ENCODE data around the gene OR2A14. TPM values are rescaled to one million over a fixed set of nuclear protein-coding genes. Genes with fewer than 3 reads are reported as not detected.

The OR2A14 gene, protein sequence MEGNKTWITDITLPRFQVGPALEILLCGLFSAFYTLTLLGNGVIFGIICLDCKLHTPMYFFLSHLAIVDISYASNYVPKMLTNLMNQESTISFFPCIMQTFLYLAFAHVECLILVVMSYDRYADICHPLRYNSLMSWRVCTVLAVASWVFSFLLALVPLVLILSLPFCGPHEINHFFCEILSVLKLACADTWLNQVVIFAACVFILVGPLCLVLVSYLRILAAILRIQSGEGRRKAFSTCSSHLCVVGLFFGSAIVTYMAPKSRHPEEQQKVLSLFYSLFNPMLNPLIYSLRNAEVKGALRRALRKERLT
- not detected for total RNA-seq

DNA sequence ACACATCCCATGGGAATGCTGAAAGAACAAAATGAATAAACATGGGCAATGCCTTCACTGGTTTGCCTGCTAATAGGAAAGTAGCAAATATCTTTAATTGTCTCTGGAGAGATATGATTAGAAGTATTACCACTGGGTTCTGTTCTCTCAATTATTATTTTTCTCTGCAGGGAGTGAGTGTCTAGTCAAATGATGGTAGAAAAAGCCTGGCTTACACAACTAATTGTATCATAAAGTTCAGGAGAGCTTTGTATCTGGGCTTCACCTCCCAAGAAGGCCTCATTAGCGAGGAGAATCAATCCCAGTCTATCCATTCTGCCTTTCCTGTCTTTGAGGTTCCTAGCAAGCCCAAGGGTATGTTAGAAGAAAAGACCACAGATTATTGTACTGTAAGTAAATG is at the start of gene OR2A14:
TSS of gene OR2A14 (plus strand) at position 301 of the 400 bp plus-strand sequence. CDS start 5,937 bp downstream, outside the sequence.
- no peak for ATAC-seq
- Mint-ChIP-seq H3K36me3 (no peaks in the 10 kb centered on the region), H3K4me1 (peaks cover 1% of the 10 kb centered on the region), H3K27ac (no peak within 1 kb of the TSS), H3K4me3 (no peak within 1 kb of the TSS), H3K27me3 (peaks cover 4% of the 10 kb centered on the region), H3K9me3 (ENCODE audit: low read depth) (no peaks in the 10 kb centered on the region)
- CTCF ChIA-PET, result no interaction called here
- no peak for DNase-seq

DNA sequence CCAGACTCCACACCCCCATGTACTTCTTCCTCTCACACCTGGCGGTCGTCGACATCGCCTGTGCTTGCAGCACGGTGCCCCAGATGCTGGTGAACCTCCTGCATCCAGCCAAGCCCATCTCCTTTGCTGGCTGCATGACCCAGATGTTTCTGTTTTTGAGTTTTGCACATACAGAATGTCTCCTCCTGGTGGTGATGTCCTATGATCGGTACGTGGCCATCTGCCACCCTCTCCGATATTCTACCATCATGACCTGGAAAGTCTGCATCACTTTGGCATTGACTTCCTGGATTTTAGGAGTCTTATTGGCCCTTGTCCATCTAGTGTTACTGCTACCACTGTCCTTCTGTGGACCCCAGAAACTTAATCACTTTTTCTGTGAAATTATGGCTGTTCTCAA is 48.6 kb upstream of the OR2A14 start:
- Mint-ChIP-seq H3K27ac (no peak overlapping the region), H3K36me3 (no peaks in the 10 kb centered on the region), H3K4me3 (no peak overlapping the region), H3K4me1 (no peaks in the 10 kb centered on the region), H3K9me3 (ENCODE audit: low read depth) (no peaks in the 10 kb centered on the region), H3K27me3 (no peaks in the 10 kb centered on the region)
- CTCF ChIA-PET, result no interaction called here
- no peak for ATAC-seq
- DNase-seq, result no peak

DNA sequence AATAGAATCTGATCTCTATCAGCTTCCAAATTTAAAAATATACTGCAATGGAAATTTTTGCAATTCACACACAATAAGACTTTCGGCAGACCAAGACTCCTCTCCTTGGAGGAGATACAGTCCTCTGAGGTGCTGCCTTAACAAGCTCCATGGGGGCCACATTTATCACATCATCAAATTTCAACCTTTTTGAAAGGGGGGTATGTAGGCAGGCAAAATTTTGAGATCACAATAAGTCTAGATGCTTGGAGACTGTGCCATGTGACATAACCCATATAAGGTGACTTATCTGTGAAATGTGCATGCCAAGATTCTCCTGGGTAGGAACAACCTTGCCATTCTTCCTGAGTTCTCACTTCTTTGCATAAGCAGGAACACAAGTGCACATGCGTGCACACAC is 37.0 kb upstream of the OR2A14 start, which contains the start of gene OR2A12:
TSS of gene OR2A12 (plus strand) at position 301 of the 400 bp plus-strand sequence. CDS start 8,830 bp downstream, outside the sequence.
- no peak for DNase-seq
- H3K36me3 Mint-ChIP-seq, result no peaks in the 10 kb centered on the region
- no peaks in the 10 kb centered on the region for H3K4me1 Mint-ChIP-seq
- ATAC-seq, result no peak
- CTCF ChIA-PET, result no interaction called here
- no peak within 1 kb of the TSS for H3K27ac Mint-ChIP-seq
- no peaks in the 10 kb centered on the region for H3K9me3 Mint-ChIP-seq (ENCODE audit: low read depth)
- no peak within 1 kb of the TSS for H3K4me3 Mint-ChIP-seq
- peaks cover 2% of the 10 kb centered on the region for H3K27me3 Mint-ChIP-seq

DNA sequence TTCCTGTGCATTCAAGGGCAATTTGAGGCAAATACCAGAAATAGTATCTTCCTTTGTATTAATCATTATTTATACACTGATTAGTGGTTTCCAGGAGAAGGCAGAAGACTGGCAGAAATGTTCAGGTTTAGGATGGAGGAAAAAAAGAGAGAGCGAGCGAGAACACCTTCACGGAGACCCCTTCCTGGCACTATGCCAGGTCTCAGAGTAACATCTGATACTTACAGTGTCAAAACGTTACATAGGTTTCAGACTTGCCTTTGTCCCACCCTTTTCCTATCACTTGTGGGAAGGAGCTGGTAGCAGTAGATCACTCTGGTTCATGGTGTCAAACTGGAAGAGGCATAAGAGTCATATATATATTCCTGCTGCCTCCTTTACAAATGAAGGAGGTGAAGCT is 36.2 kb upstream of the OR2A14 start:
- CTCF ChIA-PET, result no interaction called here
- no peaks in the 10 kb centered on the region for H3K4me1 Mint-ChIP-seq
- H3K36me3 Mint-ChIP-seq, result no peaks in the 10 kb centered on the region
- H3K27ac Mint-ChIP-seq, result no peak overlapping the region
- DNase-seq, result no peak
- H3K4me3 Mint-ChIP-seq, result no peak overlapping the region
- no peak for ATAC-seq
- peaks cover 2% of the 10 kb centered on the region for H3K27me3 Mint-ChIP-seq
- H3K9me3 Mint-ChIP-seq (ENCODE audit: low read depth), result no peaks in the 10 kb centered on the region

DNA sequence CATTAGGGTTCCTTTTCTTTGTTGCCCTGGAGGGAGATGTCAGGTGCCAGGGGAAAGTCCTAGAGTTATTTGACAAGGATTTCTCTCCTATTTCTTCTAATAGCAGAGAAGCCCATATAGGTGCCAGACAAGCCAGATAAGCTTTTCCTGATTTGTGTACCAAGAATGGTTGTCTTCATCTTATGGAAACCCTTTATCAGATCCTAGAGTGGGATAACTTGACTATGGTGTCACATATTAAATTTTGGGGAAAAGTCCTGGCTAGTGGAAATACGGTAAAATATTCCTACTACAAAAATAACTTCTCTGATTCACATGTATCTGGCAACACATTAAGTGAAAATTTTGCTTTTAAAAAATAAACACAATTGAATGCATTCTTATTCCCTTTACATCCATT is 35.7 kb upstream of the OR2A14 start:
- H3K27ac Mint-ChIP-seq, result no peak overlapping the region
- ATAC-seq, result no peak

DNA sequence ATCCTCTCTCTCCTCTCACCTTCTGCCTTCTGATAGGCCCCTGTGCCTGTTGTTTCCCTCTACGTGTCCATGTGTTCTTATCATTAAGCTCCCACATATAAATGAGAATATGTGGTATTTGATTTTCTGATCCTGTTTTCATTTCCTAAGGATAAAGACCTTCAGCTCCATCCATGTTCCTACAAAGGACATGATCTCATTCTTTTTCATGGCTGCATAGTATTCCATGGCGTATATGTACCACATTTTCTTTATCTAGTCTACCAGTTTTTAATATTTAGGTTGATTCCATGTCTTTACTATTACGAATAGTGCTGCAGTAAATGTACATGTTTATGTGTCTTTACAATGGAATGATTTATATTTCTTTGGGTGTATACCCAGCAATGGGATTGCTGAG is 32.3 kb upstream of the OR2A14 start:
- CTCF ChIA-PET, result no interaction called here
- H3K27ac Mint-ChIP-seq, result no peak overlapping the region
- H3K4me3 Mint-ChIP-seq, result no peak overlapping the region

More for the DNA sequence above, 35.7 kb upstream of the OR2A14 start:
- no peaks in the 10 kb centered on the region for H3K4me1 Mint-ChIP-seq
- no peak overlapping the region for H3K4me3 Mint-ChIP-seq
- no peak for DNase-seq
- peaks cover 2% of the 10 kb centered on the region for H3K27me3 Mint-ChIP-seq
- CTCF ChIA-PET, result no interaction called here
- H3K9me3 Mint-ChIP-seq (ENCODE audit: low read depth), result no peaks in the 10 kb centered on the region
- H3K36me3 Mint-ChIP-seq, result no peaks in the 10 kb centered on the region

DNA sequence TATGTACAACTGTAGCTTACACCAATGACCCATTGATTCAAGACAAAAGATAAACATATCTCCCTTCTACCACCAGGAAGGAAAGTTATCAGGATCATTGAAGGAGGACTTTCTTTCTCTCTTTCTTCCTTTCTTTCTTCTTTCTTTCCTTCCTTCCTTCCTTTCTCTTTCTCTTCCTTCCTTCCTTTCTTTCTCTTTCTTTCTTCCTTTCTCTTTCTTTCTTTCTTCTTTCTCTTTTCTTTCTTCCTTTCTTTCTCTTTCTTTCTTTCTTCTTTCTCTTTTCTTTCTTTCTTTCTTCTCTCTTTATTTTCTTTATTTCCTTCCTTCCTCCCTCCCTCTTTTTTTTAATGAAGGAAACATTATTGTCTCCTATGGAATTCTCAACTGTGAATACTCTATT is 24.2 kb upstream of the OR2A14 start:
- DNase-seq, result no peak
- no peak for ATAC-seq
- H3K9me3 Mint-ChIP-seq (ENCODE audit: low read depth), result no peaks in the 10 kb centered on the region
- peaks cover 14% of the 10 kb centered on the region for H3K27me3 Mint-ChIP-seq
- H3K36me3 Mint-ChIP-seq, result no peaks in the 10 kb centered on the region
- H3K4me1 Mint-ChIP-seq, result no peaks in the 10 kb centered on the region
- no peak overlapping the region for H3K4me3 Mint-ChIP-seq
- CTCF ChIA-PET, result no interaction called here
- no peak overlapping the region for H3K27ac Mint-ChIP-seq

More for the DNA sequence above, 32.3 kb upstream of the OR2A14 start:
- ATAC-seq (no peak), DNase-seq (no peak)
- Mint-ChIP-seq H3K4me1 (no peaks in the 10 kb centered on the region), H3K36me3 (no peaks in the 10 kb centered on the region), H3K27me3 (peaks cover 2% of the 10 kb centered on the region), H3K9me3 (ENCODE audit: low read depth) (peaks cover 2% of the 10 kb centered on the region)

DNA sequence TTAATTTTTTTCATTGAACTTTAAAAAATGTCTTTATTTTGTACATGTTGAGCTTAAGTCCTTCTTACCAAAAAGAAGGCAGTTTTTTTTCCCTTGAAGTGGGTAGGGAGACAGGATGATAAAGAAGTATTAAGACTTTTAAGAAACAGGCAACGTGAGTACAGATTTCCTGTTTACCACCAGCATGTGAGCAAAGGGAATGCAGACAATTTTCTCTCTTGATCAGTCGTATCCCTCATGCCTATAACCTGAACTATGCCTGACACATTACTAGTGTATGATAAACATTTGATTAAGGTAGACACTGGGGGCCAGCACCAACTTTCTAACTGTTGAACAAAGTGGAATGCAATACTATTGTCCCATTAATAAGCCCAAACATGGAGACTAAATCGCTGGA is 22.4 kb upstream of the OR2A14 start:
- no peak overlapping the region for H3K4me3 Mint-ChIP-seq
- H3K4me1 Mint-ChIP-seq, result no peaks in the 10 kb centered on the region
- no peak for DNase-seq
- no peaks in the 10 kb centered on the region for H3K36me3 Mint-ChIP-seq
- no peak for ATAC-seq
- no peak overlapping the region for H3K27ac Mint-ChIP-seq
- H3K9me3 Mint-ChIP-seq (ENCODE audit: low read depth), result no peaks in the 10 kb centered on the region
- CTCF ChIA-PET, result no interaction called here
- peaks cover 18% of the 10 kb centered on the region for H3K27me3 Mint-ChIP-seq

DNA sequence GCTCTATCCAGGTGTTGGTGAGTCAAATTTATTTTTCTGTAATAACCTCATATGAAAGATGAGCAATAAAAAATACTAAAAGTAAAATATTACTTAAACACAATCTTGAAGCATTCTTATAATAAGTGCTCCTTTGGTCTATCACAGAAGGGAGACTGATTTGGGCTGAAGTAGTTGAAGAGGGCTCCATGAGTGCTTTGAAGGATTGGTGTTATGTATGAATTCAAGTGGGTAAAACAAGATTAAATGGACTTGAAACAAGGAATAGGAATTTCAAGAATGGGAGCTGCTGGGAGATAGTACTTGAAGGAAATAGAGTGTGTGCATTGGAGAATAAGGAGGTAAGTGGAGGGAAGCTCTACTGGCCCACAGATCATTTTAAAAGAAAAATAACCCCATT is 20.9 kb upstream of the OR2A14 start:
- no peak overlapping the region for H3K27ac Mint-ChIP-seq

DNA sequence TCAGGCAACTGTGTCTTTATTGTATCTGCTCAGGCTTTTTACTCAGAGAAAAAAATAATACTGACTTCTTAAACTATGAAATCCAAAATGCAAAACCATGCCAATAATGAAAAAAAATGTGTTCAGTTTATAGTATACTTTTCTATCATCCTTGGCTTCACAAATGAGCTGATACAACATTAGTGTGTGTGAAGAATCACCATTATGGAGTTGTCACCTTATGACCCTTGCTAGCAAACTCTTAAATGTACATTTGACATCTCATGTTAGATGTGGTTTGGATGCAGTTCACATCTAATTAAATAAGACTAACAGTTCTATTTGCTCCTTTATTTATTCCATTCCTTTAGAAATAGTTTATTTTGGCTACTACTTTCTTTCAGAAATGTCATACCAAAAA is 17.8 kb upstream of the OR2A14 start:
- CTCF ChIA-PET, result no interaction called here
- no peak for ATAC-seq
- H3K4me1 Mint-ChIP-seq, result no peaks in the 10 kb centered on the region
- no peaks in the 10 kb centered on the region for H3K36me3 Mint-ChIP-seq
- H3K27ac Mint-ChIP-seq, result no peak overlapping the region
- no peaks in the 10 kb centered on the region for H3K9me3 Mint-ChIP-seq (ENCODE audit: low read depth)
- no peak for DNase-seq
- H3K4me3 Mint-ChIP-seq, result no peak overlapping the region
- H3K27me3 Mint-ChIP-seq, result peaks cover 21% of the 10 kb centered on the region

More for the DNA sequence above, 20.9 kb upstream of the OR2A14 start:
- Mint-ChIP-seq H3K4me3 (no peak overlapping the region), H3K36me3 (no peaks in the 10 kb centered on the region), H3K4me1 (no peaks in the 10 kb centered on the region), H3K9me3 (ENCODE audit: low read depth) (no peaks in the 10 kb centered on the region), H3K27me3 (peaks cover 22% of the 10 kb centered on the region)
- ATAC-seq (no peak), DNase-seq (no peak)
- CTCF ChIA-PET, result no interaction called here

DNA sequence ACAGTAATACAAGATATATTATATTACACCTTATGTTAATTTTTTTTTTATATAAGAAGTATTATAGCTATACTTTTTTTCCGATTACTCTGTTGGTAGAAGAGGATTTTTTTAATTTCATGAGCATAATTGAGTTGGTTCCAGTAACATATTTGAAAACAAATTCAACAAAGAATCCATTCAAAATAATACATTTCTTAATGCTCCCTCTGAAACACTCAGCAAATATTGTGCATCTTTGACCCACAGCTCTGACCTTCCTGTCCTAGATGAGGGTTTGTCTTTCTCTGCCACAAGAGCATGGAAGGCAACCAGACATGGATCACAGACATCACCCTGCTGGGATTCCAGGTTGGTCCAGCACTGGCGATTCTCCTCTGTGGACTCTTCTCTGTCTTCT is 13.7 kb upstream of the OR2A14 start, which contains the start of gene OR2A2:
TSS of gene OR2A2 (plus strand) at position 301 of the 400 bp plus-strand sequence. CDS start at position 301, 0 bp downstream.
- H3K36me3 Mint-ChIP-seq, result no peaks in the 10 kb centered on the region
- H3K9me3 Mint-ChIP-seq (ENCODE audit: low read depth), result no peaks in the 10 kb centered on the region
- no peak for DNase-seq
- no peaks in the 10 kb centered on the region for H3K4me1 Mint-ChIP-seq
- no peak within 1 kb of the TSS for H3K27ac Mint-ChIP-seq
- H3K4me3 Mint-ChIP-seq, result no peak within 1 kb of the TSS
- CTCF ChIA-PET, result no interaction called here
- H3K27me3 Mint-ChIP-seq, result peaks cover 19% of the 10 kb centered on the region
- ATAC-seq, result no peak

DNA sequence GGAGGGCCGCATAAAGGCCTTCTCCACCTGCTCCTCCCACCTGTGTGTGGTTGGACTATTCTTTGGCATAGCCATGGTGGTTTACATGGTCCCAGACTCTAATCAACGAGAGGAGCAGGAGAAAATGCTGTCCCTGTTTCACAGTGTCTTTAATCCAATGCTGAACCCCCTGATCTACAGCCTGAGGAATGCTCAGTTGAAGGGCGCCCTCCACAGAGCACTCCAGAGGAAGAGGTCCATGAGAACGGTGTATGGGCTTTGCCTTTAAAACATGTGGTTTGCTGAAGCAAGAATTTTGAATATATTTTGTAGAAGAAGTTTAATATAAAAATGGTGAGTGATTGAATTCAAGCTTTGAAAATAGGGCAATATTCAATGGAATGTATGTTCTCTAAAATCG is 12.7 kb upstream of the OR2A14 start:
- Mint-ChIP-seq H3K9me3 (ENCODE audit: low read depth) (no peaks in the 10 kb centered on the region), H3K4me3 (no peak overlapping the region), H3K27ac (no peak overlapping the region), H3K27me3 (peaks cover 17% of the 10 kb centered on the region), H3K4me1 (no peaks in the 10 kb centered on the region), H3K36me3 (no peaks in the 10 kb centered on the region)
- DNase-seq, result no peak
- ATAC-seq, result no peak
- CTCF ChIA-PET, result no interaction called here

DNA sequence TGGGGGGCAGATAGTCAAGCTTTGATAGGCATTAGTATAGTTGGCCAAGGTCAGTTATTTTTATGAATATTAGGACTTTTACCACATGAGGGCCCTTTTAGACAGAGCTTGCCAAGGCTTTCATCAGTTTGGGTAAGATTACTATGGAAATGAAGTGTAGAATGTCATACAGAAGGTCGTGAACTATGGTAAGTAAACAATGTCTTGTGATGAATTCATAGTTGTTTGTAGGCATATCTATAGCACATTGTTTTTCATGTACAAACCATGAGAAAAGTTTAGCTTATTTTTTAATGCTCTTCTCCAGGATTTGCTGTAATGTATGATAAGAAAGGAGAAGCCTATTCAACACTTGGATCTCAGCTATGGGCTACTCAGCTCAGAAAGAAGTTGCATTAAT is 9.3 kb upstream of the OR2A14 start:
- H3K9me3 Mint-ChIP-seq (ENCODE audit: low read depth), result no peaks in the 10 kb centered on the region
- H3K27ac Mint-ChIP-seq, result no peak overlapping the region
- H3K4me3 Mint-ChIP-seq, result no peak overlapping the region
- no peaks in the 10 kb centered on the region for H3K4me1 Mint-ChIP-seq
- no peak for ATAC-seq
- no peak for DNase-seq
- H3K36me3 Mint-ChIP-seq, result no peaks in the 10 kb centered on the region
- CTCF ChIA-PET, result no interaction called here
- H3K27me3 Mint-ChIP-seq, result peaks cover 13% of the 10 kb centered on the region

DNA sequence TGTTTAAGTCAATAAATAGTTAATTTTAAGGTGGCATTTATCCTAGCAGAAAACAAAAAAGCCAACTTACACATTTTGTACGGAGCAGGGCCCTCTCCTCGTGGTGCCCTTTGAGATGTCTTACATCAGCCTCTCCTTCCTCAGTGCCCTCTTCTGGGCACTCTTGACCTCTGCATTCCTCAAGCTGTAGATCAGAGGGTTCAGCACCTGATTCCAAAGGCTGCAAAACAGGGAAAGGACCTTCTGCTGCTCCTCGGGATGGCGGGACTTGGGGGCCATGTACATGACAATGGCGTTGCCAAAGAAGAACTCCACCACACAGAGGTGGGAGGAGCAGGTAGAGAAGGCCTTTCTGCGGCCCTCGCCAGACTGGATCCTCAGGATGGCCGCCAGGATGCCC is 4.6 kb upstream of the OR2A14 start:
- H3K27ac Mint-ChIP-seq, result no peak overlapping the region
- H3K4me1 Mint-ChIP-seq, result no peaks in the 10 kb centered on the region
- H3K27me3 Mint-ChIP-seq, result peaks cover 6% of the 10 kb centered on the region
- no peaks in the 10 kb centered on the region for H3K36me3 Mint-ChIP-seq
- ATAC-seq, result no peak
- DNase-seq, result no peak
- CTCF ChIA-PET, result no interaction called here
- H3K9me3 Mint-ChIP-seq (ENCODE audit: low read depth), result no peaks in the 10 kb centered on the region
- H3K4me3 Mint-ChIP-seq, result no peak overlapping the region

All from activated CD8-positive, alpha-beta memory T cell treated with anti-CD3 and anti-CD28 coated beads, Interleukin-2, amount 10 ng/mL, durations not matched to agents 7 days and 5 days (primary cell).